Stimulated activated CD4-positive, alpha-beta T cell treated with anti-CD3 and anti-CD28 coated beads, Interleukin-15, amount 100 ng/mL, for 24 hours (primary cell): ENCODE data around the gene RDH16.

Source experiments
- DNase-seq: peaks from one replicate; pipeline ENCODE4 v3.0.0-alpha.2; 2020

RDH16 gene, protein sequence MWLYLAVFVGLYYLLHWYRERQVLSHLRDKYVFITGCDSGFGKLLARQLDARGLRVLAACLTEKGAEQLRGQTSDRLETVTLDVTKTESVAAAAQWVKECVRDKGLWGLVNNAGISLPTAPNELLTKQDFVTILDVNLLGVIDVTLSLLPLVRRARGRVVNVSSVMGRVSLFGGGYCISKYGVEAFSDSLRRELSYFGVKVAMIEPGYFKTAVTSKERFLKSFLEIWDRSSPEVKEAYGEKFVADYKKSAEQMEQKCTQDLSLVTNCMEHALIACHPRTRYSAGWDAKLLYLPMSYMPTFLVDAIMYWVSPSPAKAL

DNA sequence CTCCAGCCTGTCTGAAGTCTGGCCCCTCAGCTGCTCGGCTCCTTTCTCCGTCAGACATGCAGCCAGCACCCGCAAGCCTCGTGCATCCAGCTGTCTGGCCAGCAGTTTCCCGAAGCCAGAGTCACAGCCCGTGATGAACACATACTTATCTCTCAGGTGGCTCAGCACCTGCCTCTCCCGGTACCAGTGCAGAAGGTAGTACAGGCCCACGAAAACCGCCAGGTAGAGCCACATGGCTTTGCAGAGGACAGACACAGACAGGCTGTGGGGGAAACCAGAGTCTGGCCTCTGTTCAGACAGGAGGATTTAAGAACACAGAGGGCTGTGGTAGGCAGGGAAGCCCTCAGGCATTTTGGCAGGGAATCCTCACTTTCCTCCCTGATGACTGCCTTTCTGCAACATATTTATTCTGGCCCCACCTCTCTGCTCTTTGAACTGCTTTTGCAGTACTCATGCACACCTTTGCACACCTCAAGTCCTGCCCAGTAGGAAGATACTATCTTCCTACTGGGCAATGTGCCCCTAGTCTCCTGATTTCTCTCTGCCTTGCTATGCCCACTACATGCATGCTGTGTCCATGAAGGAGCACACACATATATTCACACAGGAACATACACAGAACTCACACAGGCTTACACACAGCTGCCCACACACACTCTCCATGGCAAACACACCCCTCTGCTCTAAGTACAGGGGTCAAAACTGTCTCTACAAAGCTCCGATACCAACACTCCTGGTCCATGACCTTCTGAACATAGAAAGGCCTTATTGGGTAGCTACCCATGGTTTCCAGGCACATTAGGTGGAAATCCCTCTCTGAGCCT lies at the start of gene RDH16:
TSS of gene RDH16 (minus strand) at position 380 of the 824 bp plus-strand sequence. CDS start at position 234, 146 bp downstream.
- DNase-seq = no peak

DNA sequence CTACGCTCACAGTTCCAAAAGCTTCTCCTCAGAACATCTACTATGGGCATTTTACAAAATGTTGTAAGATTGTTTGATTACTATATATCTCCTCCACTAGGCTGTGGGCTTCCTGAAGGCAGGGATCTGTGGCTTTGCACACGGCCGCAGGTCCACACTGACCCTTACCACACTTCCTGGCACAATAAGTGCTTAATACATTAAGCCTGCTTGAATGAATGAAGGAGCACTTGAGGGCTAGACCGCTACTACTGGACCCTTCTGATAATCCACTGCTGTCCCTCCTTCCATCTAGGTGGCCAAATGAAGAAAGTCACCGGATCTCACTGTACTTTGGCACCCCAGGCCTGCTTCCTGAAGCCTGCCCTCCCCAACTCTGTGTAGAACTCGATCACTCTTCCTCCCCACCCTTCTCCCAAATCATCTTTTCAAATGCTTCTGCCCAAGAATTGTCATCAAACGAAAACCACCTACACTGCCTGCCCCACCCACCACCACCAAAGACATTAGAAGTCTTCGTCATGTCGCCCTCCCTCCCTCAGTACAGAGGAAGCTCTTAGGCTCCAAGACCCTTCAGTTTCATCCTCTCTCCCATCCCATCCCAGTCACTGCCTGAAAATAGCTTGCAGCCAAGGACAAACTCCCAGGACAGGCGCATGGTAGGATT lies 49.5 kb upstream of the RDH16 start:
- peak; percentile 54 for DNase-seq

DNA sequence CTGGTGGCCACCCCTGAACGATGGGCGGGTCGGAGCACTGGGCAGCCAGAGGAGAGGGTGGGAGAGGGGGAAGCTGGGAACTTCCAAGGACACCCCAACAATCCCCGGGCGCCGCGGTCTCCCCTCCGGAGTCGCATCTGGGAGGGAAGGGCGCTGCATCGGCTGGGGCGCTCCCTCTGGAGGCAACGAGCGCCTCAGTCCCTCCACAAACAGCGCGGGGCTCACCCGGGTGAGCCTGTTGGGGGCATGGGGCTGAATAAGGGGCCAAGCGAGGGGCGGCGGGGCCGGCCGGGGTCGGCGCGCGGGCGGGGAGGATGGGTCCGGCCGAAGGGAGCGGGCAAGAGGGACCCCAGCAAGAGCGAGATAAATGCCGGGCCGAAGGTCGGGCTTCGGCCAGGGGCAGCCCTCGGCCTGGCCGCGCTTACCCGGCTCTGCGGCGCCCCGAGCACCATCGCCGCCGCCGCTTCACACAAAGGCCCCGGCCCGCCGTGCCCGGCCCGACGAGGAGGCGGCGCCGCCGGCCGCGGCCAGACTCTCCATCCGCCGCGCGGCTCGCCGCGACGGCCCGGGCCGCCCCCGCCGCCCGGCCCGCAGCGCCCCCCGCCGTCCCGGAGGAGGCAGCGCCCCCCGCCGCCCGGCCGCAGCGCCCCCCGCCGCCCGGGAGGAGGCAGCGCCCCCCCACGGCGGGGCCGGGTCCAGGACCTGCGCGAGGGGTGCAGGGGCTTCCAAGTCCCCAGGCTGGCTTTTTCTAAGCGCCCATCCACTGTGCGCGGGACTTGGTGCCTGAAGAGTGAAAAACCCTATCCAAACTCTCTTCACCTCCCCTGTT lies 48.8 kb upstream of the RDH16 start, which contains the start of gene ZBTB39:
TSS of gene ZBTB39 (minus strand) at position 567 of the 829 bp plus-strand sequence. CDS start 1,629 bp downstream, outside the sequence.
- DNase-seq = peak; percentile 72

DNA sequence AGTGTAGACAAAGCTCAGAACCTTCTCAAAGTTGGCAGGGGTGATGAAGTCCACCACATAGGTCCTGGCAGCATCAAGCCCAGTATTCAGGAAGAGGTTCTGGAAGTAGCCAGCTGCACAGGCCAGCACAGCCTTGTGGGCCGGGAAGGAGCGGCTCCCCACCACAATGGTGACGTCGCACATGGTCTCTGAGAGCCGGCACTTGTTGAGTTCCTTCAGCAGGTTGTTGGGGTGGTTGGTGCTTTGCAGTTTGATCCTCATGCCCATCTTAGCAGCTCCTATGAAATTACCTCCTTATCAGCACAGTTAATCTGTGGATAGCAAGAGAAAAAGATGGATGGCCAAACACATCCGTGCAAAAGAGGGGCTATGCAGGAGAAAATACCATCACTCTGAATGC lies 47.2 kb upstream of the RDH16 start:
- no peak for DNase-seq

DNA sequence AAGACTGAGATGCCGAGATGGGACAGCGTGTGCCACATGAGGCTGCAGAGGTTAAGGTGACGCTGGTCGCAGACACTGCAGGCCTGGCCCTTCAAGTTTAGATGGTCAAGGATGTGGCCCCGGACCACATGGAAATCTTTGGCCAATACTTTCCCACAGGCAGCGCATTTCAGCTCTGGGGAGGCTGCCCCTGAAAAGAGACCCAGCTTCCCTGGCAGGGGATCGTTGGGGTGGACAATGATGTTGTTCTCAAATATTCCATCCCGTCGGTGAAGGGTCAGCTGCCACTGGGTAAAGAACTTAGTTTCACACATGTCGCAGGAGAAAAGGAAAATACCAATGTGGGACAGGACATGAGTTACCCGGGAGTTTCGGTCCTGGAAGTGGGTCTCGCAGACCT lies 46.0 kb upstream of the RDH16 start:
- DNase-seq = no peak

DNA sequence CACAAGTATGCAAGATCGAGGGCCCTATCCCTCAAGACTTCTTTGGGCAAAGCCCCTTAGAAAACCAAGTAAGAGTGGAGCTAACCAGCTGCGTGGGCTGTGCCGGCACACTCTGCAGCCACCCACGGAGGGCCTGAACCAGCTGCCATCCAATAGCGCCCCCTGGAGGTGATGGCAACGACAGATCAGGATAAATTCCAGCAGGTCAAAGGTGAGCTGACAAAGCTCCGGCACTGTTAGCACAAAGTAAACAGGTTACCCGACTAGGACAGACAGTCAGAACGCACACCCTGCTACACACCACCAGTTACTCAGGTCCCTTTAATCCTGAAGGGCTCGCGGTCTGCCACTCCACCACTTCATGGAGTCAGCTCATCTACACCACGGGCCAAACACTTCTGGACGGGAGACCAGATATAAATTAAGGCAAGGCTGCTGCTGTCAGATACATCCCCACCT lies 44.1 kb upstream of the RDH16 start:
- DNase-seq = peak; percentile 85

DNA sequence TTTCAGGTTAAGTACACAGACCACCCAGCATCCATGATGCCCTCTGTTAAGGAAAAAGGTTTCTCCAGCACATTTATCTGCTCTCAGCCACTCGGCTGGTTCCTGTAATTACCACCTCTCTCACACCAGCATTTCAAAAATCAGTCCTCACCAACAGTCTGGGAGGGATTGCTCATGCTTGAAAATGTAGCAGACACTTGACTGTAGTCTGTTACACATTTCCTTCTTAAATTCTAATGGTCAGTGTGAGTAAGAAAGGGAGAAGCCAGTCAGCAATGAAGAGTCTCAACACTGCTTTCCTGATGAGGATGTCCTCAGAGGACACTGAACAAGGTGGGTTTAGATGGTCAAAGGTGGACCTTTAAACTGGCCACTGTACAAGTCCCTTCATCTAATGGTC lies 43.0 kb upstream of the RDH16 start:
- DNase-seq = no peak

DNA sequence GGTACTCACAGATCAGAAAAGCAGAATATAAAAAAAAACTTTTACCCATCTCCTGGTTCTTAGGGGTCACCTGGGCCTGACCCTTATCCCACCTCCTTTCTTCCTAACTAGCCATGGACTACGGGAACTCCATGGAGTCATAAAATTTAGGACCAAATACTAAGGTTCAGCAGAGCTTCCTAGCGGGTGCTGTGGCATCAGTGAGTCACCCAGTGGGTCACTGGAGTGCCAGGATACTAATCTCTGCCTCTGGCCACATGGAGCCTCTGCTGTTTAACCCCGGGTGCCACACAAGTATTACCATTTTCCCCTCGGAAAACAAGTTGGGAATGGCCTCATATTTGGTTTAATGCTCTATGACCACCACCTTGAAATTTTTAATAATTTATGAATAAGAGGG lies 42.0 kb upstream of the RDH16 start:
- DNase-seq = no peak

DNA sequence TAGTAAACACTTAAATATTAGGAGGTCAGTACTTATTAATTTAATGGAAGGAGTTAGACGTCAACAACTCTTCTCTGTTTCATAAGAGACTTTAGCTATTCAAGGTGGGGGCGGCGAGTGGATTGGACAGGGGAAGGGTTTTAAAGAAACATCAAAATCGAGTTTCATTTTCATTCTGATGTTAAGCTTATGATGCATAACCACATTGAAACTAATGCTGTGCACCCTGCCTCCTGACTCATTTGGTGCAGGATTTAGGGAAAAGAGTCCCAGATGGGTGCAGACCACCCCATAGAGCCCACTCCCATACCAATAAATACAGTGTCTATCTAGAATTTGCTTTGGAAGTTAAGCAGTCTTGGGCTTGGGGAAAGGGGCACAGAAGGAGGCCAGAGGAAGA lies 41.6 kb upstream of the RDH16 start:
- DNase-seq = peak; percentile 76

DNA sequence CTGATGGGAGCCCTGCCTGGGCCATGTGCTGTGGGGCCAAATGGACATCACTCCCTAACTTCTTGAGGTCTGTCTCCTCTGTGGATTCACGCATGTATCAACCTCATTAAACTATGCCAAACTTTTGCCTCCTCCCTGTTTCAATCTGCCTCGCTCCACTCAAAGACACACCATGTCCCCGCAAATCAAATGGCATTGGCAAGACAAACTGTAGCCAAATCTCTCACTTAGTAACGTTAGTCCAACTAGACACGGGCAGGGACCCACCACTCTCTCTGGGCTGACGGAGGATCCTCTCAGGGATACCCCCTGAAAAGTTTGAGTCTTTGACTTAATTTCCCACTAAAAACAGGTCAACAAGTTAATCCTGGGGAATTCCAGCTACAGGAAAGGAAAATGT lies 40.9 kb upstream of the RDH16 start:
- no peak for DNase-seq

DNA sequence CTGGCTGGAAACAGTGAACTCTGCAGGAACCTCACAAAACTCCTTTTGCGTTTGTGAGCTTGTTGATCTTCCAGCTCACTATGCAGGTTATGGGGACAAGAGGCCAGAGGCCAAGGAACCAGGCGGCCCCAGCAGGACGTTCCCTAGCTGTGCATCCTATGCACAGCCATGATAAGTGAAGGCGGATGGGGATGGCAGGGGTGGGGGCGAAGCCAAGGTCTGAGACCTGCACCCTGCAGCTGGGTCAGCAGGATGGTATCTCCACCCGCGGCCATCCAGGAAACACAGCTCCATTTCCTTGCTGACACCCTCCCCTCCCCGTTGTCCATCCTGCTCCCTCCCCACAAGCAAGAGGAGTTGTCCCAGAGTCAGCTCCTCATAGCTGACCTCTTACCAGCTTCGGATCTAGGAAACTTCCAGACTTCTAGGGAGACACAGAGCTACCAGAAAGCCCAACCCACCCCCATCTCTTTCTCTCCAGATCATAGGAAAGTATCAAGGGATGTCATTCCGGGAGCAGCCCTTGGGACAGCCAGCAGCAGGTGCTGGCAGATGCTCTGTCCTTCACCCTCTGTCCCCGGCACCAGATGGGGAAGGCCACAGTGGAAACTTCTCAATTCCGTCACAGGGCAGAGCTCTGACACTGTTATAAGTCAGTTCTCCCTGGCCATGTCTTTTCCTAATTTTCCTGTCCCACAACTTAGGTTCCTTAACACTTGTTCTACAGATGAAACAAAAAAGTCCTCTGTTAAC lies 39.6 kb upstream of the RDH16 start:
- no peak for DNase-seq

DNA sequence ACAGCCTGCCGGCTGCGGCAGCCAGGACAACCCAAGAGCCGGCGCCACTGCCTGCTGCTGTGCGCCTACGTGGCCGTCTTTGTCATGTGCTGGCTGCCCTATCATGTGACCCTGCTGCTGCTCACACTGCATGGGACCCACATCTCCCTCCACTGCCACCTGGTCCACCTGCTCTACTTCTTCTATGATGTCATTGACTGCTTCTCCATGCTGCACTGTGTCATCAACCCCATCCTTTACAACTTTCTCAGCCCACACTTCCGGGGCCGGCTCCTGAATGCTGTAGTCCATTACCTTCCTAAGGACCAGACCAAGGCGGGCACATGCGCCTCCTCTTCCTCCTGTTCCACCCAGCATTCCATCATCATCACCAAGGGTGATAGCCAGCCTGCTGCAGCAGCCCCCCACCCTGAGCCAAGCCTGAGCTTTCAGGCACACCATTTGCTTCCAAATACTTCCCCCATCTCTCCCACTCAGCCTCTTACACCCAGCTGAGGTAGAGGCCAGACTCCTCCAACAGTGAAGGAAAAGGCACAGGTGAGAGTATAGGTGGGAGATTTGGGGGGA lies 38.6 kb upstream of the RDH16 start:
- DNase-seq = no peak

DNA sequence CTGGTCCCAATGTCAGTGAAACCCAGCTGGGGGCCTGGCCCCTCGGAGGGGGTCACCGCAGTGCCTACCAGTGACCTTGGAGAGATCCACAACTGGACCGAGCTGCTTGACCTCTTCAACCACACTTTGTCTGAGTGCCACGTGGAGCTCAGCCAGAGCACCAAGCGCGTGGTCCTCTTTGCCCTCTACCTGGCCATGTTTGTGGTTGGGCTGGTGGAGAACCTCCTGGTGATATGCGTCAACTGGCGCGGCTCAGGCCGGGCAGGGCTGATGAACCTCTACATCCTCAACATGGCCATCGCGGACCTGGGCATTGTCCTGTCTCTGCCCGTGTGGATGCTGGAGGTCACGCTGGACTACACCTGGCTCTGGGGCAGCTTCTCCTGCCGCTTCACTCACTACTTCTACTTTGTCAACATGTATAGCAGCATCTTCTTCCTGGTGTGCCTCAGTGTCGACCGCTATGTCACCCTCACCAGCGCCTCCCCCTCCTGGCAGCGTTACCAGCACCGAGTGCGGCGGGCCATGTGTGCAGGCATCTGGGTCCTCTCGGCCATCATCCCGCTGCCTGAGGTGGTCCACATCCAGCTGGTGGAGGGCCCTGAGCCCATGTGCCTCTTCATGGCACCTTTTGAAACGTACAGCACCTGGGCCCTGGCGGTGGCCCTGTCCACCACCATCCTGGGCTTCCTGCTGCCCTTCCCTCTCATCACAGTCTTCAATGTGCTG lies 38.0 kb upstream of the RDH16 start:
- no peak for DNase-seq

DNA sequence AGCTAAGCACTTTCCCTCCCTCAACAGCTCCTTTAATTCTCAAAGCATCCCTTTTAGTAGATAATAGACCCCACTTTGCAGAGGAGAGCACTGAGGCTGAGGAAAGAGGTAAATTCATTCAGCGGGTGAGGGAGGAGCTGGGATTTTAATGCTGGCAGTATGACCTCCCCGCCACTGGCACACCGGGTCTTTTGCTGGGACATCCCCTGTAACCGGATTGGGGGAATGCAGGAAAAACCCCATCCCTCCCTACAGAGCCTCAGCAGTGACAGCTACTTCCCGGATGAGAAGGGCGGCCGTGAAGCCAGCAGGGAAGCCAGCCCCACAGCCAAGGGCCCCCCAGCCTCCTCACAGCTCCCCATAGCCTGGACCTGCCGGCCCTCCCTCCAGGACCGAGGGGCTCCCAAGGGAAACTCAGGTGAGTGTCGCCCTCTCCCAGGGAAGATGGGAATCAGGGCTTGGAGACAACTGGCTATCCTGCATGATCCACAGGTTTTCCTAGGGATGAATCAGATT lies 36.9 kb upstream of the RDH16 start:
- no peak for DNase-seq

DNA sequence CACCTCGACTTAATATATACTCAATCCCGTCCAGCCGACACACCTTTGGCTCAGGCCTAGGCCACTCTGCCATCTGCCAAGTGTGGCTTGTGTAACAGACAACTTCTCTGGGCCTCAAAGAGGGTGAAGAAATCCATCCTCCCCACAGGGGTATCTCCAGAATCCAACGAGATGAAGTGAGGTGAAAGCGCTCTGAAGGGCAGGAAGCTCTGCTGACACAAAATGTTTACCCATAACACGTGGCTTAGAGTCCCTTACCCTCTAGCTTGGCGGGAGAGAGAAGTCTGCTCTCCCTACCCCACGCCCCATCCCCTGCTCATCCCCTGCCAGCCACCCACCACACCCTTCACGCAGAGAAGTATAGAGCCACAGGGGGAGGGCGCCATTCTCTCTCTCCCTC lies 35.9 kb upstream of the RDH16 start:
- DNase-seq = no peak

DNA sequence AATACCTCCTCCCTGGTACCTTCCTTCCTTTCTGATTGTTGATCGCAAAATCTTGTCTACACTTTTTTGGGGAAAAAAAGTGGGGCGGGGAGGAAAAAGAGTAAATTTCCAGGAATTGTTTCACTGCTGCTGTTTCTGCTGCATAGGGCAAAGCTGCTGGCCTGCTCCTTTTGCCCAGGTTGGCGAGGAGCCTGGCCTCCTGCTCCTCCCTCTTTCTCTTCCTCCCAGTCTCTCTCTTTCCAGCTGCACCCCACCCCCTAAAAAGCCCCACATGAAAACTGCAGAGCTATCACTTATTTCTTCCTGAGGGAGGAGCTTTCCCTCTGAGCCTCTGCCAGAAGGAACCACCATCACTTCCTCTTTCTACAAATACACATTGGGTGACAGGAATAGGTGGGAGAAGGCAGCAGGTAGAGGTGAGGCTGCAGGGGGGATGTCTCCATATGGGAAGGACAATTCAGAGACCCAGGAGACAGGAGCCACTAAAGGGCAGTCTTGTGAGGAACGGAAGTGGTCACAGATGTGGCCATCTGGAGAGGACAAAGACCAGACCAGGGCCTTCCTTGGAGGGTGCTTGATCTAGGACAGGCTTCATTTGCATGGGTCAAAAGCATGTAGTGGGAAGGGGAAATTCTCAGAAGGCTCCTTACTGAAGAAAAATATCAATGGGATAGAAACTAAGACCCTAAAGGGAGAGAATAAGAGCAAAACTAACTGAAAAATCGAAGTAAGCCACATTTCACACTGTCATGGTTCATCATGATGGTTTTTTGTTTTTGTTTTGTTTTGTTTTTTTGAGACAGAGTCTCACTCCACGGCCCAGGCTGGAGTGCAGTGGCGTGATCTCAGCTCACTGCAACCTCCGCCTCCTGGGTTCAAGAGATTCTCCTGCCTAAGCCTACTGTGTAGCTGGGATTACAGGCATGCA lies 34.2 kb upstream of the RDH16 start:
- no peak for DNase-seq

DNA sequence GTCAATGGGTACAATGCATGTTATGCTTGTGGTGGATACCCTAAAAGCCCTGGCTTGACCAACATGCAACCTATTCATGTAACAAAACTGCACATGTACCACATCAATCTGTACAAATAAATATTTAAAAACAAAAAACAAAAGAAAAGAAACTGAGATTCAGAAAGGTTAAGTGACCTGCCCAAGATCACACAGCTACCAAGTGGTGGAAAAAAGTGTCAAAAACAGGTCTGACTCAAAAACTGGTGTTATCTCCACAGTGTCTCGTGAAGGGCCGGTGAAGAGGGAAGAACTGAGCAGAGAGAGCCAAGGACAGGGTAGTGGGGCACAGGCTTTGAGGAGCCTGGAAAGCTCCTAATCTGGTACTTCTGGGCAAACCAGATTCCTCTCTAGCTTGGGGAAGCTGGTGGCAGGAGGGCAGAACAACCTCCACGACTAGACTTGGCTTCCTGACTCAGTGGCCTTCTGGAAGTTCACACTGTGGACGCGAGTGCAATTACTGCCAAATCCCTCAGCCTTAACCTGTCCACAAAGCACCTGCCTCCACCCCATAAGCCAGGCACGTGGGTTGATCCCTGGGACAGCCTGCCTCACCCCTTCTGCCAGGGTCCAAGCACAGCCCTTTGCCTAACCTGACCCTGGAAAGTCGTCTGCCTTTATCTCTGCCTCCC lies 33.4 kb upstream of the RDH16 start:
- DNase-seq = no peak

DNA sequence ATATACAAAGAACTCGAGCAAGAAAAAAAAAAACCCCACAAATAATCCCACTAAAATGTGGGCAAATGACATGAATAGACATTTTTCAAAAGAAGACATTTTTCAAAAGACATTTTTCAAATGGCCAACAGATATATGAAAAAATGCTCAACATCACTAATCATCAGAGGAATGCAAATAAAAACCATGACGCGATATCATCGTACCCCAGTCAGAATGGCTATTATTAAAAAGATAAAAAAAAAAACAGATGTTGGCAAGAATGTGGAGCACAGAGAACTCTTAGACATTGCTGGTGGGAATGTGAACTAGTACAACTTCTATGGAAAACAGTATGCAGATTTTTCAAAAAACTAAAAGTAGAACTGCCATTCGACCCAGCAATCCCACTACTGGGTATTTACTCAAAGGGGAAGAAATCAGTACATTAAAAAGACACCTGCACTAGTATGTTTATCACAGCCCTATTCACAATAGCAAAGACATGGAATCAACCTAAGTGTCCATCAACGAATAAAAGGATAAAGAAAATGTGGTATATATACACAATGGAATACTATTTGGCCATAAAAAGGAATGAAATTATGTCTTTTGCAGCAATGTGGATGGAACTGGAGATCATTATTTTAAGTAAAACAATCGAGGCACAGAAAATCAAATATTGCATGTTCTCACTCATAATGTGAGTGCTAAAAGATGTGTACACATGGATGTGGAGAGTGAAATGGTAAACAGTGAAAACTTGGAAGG lies 32.6 kb upstream of the RDH16 start:
- DNase-seq = no peak
